RWPE2 (cell line): ENCODE data around the gene USP49.

Experiments used
- ATAC-seq: fragments of 200-7000 bp; cut with Tn5 transposase; 3 replicates; pipeline ENCODE4 v1.9.1; 2021; ENCODE audit warnings: low read depth
- DNase-seq: peaks from one replicate; pipeline ENCODE4 v3.0.0-alpha.2; 2020; ENCODE audit warnings: low spot score
- H3K27ac ChIP-seq: fragments of 450-650 bp; 2 replicates; pipeline ENCODE4 v1.5.1; 2017; ENCODE audit warnings: mild to moderate bottlenecking; ENCODE audit not compliant: poor library complexity, severe bottlenecking
- H3K27me3 ChIP-seq: fragments of 250-450 bp; sonication (Bioruptor Pico); 2 replicates; pipeline ENCODE4 v1.5.1; 2021; ENCODE audit warnings: mild to moderate bottlenecking, moderate library complexity; ENCODE audit not compliant: insufficient read depth, poor library complexity, severe bottlenecking
- H3K36me3 ChIP-seq: fragments of 250-450 bp; sonication (Bioruptor Pico); 2 replicates; pipeline ENCODE4 v1.5.1; 2020; ENCODE audit warnings: low read depth, mild to moderate bottlenecking, moderate library complexity
- H3K4me1 ChIP-seq: fragments of 250-450 bp; sonication (Bioruptor Pico); 2 replicates; pipeline ENCODE4 v1.5.1; 2021; ENCODE audit warnings: mild to moderate bottlenecking, moderate library complexity; ENCODE audit not compliant: insufficient read depth, poor library complexity, severe bottlenecking
- H3K4me3 ChIP-seq: fragments of 250-450 bp; sonication (Bioruptor Pico); 2 replicates; pipeline ENCODE4 v1.5.1; 2021; ENCODE audit warnings: mild to moderate bottlenecking, moderate library complexity; ENCODE audit not compliant: severe bottlenecking
- H3K9me3 ChIP-seq: fragments of 250-450 bp; sonication (Bioruptor Pico); 2 replicates; pipeline ENCODE4 v1.5.1; 2021; ENCODE audit warnings: mild to moderate bottlenecking, moderate library complexity; ENCODE audit not compliant: severe bottlenecking
- CTCF ChIP-seq: fragments of 450-650 bp; IDR thresholded peaks from one replicate; pipeline ENCODE4 v1.5.1; 2017; ENCODE audit warnings: mild to moderate bottlenecking, moderate library complexity; ENCODE audit not compliant: poor library complexity, severe bottlenecking

USP49 gene

GRCh38 chr6:41896281-41896680 lies 1.1 kb upstream of the USP49 start:
- no peak for DNase-seq
- Histone ChIP-seq H3K4me1 (no peaks in the 10 kb centered on the region), H3K27me3 (no peaks in the 10 kb centered on the region), H3K9me3 (no peaks in the 10 kb centered on the region), H3K4me3 (peak overlapping the region; percentile 100), H3K36me3 (peaks cover 10% of the 10 kb centered on the region), H3K27ac (peak overlapping the region; percentile 41)
- ATAC-seq, result no peak
- TF ChIP-seq CTCF, result no peak

GRCh38 chr6:41894366-41895299 lies 542 bp downstream of the USP49 start:
- DNase-seq, result no peak
- H3K27ac ChIP-seq, result no peak overlapping the region
- H3K4me3 ChIP-seq, result peak overlapping the region; percentile 100
- no peaks in the 10 kb centered on the region for H3K27me3 ChIP-seq
- no peak for TF ChIP-seq CTCF
- 0 out of 2 replicates have a peak, but pooled peaks cover 5% of the 10 kb centered on the region for H3K36me3 ChIP-seq
- H3K4me1 ChIP-seq, result no peaks in the 10 kb centered on the region
- no peaks in the 10 kb centered on the region for H3K9me3 ChIP-seq
- peak; percentile 39 for ATAC-seq

GRCh38 chr6:41892921-41893564 lies 2.1 kb downstream of the USP49 start:
- DNase-seq (no peak), ATAC-seq (no peak)
- H3K27ac ChIP-seq, result no peak overlapping the region
- no peaks in the 10 kb centered on the region for H3K27me3 ChIP-seq
- H3K9me3 ChIP-seq, result no peaks in the 10 kb centered on the region
- H3K4me1 ChIP-seq, result no peaks in the 10 kb centered on the region
- TF ChIP-seq CTCF, result no peak
- no peak overlapping the region for H3K4me3 ChIP-seq
- no peaks in the 10 kb centered on the region for H3K36me3 ChIP-seq

GRCh38 chr6:41887331-41887751 lies 7.8 kb downstream of the USP49 start:
- no peak for TF ChIP-seq CTCF
- no peak for DNase-seq

More at GRCh38 chr6:41887331-41887751, 7.8 kb downstream of the USP49 start:
- H3K27ac ChIP-seq, result no peak overlapping the region
- no peaks in the 10 kb centered on the region for H3K9me3 ChIP-seq
- ATAC-seq, result no peak
- no peak overlapping the region for H3K4me3 ChIP-seq
- no peaks in the 10 kb centered on the region for H3K36me3 ChIP-seq
- H3K27me3 ChIP-seq, result no peaks in the 10 kb centered on the region
- no peaks in the 10 kb centered on the region for H3K4me1 ChIP-seq
